HG02943 (cell line): Measurements from ENCODE around the gene CD274.
"Not testable (repeated sequence)": the region's sequence is repeated elsewhere in the genome, so short reads cannot be mapped to it uniquely, and the experiment has no call there.

Experiments
- ATAC-seq: cut with Tn5 transposase; IDR thresholded peaks from one replicate; pipeline ENCODE4 v1.9.1; 2021; ENCODE audit warnings: mild to moderate bottlenecking, low read depth, moderate library complexity; ENCODE audit not compliant: unreplicated experiment

CD274 gene

DNA sequence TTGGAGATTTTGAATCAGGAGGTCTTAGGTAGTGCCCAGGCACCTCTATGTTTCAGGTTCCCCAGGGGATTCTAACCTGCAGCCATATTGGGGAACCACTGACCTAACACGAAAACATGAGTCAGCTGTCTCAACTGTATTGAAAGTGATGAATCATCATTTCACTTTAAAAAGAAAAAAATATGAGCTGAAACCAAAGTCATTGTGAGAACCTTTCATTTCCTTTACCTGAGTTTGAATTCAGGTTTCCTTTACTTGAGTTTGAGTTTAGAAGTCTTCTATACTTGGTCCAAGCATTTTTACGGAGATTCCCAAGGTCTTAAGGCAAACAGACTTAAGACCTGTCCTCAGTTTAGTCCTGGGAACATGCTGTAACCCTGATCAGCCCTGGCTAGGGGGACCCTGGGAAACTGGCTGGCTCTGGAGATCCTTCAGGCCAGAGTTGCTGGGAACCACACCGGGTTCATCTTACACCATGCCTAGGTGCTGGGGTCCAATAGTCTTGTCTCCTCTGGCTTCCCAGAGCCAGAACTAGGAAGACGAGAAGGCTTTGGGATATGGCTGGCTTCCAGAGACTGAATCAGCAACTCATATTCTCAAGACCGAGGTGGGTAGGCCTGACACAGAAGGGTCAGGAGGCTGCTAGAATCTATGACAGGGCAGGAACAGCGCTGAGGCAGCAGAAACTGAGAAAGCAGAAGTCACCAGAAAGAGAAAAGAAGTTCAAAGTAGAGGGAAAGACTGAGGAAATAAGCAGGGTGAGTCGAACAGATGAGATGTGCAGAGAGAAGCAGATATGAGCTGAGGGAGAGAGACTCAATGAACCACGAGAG is 43.6 kb downstream of the CD274 start:
- ATAC-seq, result peak; percentile 82

DNA sequence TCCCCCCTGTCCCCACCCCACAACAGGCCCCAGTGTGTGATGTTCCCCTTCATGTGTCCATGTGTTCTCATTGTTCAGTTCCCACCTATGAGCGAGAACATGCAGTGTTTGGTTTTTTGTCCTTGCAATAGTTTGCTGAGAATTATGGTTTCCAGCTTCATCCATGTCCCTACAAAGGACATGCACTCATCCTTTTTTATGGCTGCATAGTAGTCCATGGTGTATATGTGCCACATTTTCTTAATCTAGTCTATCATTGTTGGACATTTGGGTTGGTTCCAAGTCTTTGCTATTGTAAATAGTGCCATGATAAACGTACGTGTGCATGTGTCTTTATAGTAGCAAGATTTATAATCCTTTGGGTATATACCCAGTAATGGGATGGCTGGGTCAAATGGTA is 44.4 kb downstream of the CD274 start:
- not testable (repeated sequence) for ATAC-seq

DNA sequence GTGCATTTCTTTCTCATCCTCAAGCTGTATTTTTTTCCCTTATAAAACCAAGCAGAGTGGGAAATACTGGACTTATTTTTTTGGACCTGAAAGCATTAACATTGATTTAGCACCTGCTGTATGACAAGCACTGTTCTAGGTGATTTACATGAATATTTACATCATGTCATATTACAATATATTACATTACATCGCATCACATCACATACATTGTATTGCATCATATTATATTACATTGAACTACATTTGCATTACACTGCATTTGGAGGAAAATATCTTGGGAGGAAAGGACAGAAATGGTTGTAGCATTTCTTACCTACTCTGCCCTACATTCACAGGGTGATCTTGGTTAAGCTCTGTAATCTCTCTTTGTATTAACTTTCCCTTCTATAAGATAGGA is 48.8 kb downstream of the CD274 start:
- no peak for ATAC-seq

DNA sequence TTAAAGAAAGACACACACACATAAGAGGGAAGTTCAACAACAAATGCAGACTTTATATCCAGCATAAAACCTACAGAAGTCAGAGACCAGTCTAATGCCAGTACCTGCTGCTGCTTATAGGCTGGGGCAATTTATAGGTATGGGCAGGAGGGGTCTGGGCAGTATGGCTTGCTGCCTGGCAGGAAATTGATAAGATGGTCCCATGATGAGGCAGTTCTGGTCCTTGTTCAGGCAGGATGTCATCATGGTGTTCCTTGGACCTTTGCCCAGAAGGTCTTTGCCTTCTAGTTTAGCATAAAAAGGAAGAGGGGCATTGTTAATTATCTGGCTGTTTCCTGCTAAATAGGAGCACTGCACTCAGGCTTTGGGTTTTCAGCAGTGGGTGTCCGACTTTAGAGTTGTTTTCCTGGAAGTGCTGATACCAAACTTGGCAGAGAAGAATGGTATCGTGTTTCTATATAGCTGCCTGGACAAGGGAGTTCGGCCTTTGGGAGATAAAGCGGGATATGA is 49.6 kb downstream of the CD274 start:
- no peak for ATAC-seq

DNA sequence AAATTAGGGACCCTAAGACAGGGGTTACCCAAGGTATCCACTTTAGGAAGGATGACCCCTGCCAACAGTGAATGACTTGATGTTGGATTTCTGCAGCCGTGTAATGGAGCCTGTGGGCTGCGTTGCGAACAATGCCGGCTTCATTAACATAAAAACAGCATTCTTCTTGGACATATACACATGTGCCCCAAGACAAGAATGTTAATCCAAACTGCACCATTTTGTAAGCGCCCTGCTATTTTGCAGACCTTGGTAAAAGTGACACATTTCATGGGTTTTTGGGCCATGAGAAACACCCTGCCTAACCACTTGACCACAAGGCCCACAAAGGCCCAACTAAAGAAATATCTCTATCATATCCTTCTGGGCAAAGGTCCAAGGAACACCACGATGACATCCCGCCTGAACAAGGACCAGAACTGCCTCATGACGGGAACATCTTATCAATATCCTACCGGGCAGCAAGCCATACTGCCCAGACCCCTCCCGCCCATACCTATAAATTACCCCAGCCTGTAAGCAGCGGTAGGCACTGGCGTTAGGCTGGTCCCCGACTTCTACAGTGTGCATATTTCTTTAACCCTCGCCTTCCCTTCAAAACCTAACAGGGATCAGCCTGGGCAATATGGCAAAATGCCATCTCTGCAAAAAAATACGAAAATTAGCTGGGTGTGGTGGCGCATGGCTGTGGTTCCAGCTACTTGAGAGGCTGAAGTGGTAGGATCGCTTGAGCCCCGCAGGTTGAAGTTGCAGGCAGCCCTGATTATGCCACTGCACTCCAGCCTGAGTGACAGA is 50.3 kb downstream of the CD274 start:
- ATAC-seq, result no peak

DNA sequence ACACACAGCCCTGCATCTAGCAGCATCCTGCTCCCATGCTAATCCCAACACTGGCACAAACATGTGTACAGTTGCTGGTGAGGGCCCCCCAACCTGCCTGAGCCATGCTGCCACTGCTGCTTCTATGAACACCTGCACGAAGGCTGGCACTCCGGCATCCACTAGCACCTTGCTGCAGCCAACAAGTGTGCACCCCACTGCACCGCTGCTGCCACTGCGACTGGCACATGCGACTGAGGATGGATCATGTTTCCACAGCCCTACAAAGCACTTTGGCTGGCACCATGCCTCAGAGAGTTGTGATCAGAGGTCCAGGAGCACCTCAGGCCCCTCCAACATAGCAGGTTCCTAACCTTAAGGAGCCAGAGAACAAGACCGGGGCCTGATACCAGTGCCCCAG is 52.2 kb downstream of the CD274 start:
- ATAC-seq, result no peak

DNA sequence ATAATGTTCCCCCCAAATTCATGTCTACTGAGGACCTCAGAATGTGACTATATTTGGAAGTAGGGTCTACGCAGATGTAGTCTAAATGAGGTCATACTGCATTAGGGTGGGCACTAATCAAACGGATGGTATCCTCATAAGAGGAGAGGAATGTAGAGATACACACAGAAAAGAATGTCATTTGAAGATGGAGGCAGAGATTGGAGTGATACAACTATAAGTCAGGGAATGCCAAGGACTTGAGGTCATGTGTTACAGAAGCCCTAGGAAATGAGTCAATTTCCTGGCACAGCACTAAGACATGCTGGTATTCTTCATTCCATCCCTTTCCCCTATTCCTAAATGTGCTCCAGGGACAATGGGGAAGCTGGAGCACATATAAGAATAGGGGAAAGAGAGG is 59.2 kb downstream of the CD274 start:
- ATAC-seq, result no peak

DNA sequence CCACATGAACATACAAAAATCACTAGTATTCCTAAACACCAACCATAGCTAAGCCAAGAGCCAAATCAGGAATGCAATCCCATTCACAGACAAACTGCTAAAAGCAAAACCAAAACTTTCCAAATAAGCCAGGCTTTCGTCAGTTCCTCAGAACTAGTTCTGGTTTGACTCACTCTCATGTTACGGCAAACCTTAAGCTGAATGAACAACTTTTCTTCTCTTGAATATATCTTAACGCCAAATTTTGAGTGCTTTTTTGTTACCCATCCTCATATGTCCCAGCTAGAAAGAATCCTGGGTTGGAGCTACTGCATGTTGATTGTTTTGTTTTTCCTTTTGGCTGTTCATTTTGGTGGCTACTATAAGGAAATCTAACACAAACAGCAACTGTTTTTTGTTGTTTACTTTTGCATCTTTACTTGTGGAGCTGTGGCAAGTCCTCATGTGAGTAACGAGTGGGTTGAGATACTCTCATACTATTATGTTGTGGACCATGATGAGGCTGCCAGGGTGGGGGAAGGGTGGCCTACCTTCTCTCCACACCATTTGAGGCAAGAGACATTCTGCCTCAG is 60.1 kb downstream of the CD274 start, which contains the start of gene PDCD1LG2:
TSS of gene PDCD1LG2 (plus strand) at position 172 of the 572 bp plus-strand sequence. CDS start 12,016 bp downstream, outside the sequence.
- ATAC-seq, result peak; percentile 52

DNA sequence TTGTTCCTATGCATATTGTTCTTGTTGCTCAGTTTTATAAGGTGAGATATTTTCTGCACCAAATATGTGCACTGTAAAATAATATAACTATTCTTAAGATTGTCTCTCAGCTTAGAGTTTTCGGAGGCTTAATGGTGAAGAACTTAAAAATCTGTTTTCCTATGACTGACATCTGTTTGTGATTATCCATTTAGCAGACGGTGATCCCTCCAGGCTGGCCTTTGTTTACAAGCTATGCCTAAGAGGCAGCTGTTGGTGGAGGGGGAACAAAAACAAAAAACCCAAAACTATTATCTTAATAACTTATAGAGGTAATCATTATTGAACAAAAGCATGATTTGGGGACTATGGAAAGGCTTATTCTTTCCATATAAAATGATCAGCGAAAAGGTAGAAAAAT is 60.6 kb downstream of the CD274 start:
- ATAC-seq, result no peak

DNA sequence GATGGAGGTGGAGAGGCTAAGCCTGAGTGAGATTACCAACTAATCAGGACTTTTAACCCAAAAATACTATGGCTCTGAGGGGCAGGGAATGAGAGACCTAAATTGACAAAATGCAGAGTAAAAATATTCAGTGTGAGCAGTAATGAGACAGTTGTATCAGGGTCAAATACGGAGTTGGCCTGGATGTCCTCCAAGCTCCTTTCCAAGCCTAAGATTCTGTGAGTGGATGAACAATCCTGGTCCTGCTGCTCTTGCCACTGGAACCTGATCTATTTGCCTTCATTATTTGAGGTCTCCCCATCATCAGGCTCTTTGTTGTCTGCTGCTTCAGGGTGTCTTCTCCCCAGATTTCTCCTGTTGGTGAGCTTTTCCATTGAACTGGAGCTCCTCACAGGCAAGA is 61.1 kb downstream of the CD274 start:
- ATAC-seq, result no peak

DNA sequence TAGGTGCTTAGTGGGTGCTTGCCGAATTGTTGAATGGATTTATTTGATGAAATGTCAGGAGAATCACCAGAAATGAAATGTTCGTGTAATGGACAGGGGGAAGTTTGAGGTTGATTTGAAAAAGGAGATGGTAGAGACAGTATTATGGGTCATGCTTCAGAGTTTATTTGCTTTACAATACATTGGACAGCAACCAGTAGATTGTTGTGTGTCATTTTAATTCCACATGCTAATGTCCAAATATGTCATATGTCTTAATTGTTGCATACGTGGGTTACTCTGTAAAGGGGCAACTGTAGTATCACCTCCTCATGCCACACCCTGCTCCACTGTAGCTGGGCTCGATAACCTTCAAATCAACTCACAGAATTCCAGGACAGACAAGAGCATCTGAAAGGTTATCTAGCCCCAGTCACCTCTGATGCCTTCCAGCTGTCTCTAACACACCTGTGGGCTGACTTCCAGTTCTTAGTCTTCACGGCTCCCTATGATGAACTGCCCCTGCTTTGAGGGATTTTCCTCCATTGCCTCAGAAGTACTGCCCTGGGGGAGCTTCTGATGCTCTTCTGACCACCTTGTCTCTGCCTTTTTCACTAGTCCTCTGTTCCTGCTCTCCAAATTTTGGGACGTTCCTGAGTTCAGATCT is 61.7 kb downstream of the CD274 start:
- ATAC-seq, result no peak

DNA sequence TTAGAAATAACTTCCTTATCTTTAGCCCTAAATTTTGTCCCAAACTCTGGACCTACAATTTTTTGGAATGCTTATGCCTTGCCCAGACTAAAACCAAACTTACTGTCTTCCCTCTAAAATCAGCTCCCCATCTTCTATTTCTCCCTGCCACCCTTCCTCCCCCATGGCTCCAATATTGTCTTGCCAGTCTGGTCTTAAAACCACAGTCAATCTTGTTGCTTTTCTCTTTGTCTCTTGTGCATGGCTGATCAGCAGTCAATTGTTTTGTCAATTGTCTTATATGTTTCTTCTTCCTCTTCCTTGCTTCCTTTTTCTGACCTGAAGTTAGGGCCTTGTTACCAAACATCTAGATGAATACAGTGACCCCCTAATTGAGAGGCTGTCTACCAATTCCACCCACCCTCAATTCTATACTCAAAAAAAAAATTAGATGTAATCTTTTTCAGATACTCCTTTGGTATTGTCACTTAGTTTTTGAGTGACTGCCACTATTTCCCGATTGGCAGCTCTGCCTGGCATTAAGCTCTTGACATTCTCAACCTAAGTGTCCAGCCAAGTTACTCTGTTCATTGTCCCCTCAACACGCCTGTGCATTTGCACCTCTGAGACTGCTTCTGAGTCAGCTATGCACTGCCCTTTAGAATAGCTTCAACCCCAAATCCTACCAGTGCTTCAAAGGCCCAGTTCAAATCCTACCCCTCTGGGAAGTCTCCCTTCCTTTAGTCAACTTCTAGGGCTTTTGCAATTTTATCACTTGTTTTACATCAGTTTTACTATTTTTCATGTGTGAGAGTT is 62.5 kb downstream of the CD274 start:
- ATAC-seq, result no peak

DNA sequence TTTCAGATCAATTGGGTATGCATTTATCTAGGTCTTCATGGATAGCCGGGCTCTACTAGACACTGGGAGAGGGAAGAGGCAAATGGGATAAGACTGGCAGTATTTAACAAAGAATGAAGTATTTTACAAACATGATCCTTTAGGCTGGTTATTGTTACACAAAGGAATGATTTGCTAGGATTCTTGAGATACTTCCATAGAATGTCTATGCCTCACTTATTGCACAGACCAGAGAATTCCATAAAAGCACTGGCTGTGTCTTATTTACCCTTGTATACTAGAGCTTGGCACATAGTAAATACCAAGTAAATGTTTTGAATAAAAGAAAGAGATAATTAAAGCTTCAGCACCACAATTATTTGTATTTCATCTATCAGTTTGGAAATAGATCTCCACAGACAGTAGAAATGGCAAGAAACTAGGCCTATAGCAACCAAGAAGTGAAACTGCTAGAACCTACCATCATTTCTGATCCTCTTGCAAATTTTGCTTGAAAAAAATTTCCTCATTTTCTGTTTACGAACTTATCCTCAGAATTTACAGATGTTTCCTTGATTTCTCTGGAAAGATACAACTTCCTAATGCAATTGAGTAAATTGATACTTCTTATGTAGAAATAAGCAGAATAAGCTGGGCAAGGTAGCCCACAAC is 63.7 kb downstream of the CD274 start:
- no peak for ATAC-seq

DNA sequence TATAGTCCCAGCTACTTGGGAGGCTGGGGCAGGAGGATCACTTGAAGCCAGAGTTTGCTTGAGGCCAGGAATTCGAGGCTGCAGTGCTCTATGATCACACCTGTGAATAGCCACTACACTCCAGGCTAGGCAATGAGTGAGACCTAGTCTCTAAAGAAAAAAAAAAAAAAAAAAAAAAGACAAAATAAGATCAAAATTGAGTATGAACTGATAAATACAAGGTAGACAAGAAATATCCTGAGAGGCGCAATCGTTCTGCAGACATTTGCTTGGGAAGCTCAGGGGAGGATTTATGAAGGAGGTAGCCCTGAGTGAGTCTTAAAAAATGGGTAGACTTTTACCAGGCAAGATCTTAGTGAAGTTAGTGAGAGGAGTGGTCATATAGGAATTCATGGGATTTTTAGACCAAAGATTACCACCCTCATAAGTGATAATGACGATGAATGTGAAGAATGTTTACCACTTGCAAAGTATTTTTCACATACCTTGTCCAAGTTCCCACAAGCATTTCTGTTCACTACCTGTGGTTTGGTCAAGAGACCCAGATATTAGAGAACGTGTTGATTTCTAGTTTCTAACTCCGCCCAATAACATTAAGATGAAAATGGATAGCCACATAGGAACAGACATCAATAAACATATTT is 64.4 kb downstream of the CD274 start:
- ATAC-seq, result no peak

DNA sequence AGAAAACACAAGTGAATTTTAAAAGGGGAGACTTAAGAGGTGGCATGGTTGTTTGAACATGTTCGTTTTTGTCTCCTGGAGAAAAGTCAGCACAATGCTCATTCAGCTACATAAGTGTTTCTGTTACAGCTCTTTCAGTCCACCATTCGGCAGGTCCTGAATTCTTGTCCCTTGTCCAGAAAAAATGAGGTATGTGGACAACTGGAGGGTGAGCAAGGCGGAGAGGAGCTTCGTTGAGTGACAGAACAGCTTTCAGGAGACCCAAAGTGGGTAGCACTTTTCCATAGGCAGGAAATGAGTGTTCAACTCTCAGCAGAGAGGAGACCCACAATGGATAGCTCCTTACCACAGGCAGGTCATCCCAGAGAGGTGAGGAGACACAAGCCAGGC is 64.9 kb downstream of the CD274 start:
- ATAC-seq, result no peak

DNA sequence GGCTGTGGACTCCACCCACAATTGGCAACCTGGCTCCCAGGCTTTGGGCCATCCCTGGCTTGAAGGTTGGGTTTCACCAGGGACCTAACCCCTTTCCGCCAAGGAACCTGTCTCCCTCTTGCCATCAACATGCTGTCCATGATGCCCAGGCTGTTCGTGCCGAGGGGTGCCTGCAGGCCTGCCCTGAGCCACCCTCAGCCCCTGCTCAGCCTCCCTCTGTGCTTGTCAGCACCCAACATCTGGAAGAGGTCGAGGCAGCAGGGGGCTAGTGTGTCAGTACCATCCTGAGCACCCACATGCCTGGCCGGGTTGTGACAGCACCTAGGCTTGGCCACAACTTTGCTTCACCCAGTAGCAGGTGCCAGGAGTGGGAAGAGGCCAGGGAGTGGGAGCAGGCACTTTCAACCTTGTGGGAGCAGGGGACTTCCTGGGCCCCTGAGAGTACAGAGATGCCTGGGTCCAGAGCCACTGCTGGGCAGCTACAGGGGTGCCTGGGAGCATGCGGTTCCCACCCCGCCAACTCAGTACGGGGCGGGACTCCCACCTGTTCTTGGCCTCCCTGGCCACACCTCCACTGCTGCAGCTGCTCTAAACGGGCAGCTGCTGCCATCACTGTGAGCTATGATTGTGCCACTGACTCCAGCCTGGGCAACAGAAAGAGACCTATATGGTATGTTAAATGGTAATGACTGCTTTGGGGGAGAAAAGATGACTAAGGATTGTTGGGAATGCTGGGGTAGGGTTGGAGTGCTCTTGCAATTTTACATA is 66.3 kb downstream of the CD274 start:
- no peak for ATAC-seq

DNA sequence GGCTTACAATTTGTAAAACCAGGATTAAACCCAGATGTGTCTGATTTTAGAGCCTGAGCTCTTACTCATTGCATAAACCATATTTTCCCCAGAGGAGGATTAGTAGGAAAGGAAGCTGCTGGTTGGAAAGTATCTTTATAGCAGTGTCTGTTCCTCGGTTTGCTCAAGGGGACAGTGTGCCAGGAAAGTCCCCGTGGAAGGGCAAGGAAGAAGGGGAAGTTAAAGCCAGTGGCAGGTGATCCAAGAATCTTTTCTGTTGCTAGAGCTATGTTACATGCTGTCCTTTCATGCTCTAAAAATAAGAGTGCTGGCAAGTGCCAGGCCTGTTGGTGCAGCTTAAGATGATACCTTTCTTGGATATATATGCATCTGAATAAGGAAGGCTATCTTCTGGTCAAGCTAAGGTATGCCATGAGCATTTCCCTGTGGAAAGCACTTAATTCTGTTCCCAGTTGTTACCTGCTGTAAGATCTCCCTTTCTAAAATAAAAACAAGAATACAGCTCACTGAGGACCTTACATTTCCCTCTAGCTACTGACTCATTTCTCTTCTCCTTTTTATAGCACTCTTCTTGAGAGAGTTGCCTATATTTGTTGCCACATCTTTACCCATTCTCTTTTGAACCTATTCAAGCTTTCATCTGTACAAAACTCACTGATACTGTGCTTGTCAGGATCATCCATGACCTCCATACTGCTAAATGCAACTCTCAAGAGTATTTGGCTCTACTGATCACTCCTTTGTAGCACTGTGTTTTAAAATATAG is 68.0 kb downstream of the CD274 start:
- ATAC-seq, result no peak
